NK-92 (cell line): ENCODE results near the gene CEMIP.

Experiments
- DNase-seq: peaks from one replicate; lab custom pipeline; 2025; ENCODE audit not compliant: unreplicated experiment; lab: John Stamatoyannopoulos, UW

Gene CEMIP

GRCh38 chr15:80997692-80998091, 218.5 kb downstream of the CEMIP start:
- DNase-seq, result no peak

- DNase-seq, result no peak
Measured at GRCh38 chr15:80998251-80998650, 219.1 kb downstream of the CEMIP start.

DNA sequence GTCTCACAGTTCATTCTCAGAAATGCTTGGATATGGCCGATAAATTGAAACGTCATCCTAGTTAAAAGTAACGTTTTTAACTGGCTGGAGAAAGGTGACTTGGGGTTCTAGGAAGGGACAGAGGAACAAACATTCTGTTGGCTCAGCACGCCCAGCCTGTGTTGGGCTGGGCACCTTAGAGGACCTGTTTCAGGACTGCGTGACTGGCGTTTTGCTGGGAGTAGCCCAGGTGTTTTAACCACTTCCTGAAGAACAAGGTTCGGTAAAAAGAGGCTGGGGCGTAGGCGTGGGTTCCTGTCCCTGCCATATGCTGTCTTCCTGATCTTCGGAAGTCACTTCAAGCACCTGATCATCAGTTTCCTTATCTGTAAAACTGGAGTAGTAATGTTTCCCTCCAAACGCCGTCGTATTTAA, 220.5 kb downstream of the CEMIP start:
- DNase-seq, result no peak

- no peak for DNase-seq
Measured at GRCh38 chr15:81000144-81000623, 221.0 kb downstream of the CEMIP start.

- DNase-seq, result no peak
Measured at GRCh38 chr15:81000624-81001151, 221.5 kb downstream of the CEMIP start, which contains the start of gene TLNRD1. TSS of gene TLNRD1 (plus strand) at chr15:81000923. CDS start at chr15:81002272, 1,349 bp downstream.
